ENCODE data around the gene MYLK. TPM values are rescaled to one million over a fixed set of nuclear protein-coding genes. Genes with fewer than 3 reads are reported as not detected.
"Not testable (repeated sequence)": the region's sequence is repeated elsewhere in the genome, so short reads cannot be mapped to it uniquely, and the experiment has no call there.

The MYLK gene
- total RNA-seq, 2 donors from 2014 or later, result 4.7 to 6.6 TPM

GRCh38 chr3:123705488-123706285, 178.4 kb downstream of the MYLK start:
- no peak for TF ChIP-seq CTCF (conservative IDR thresholded peaks at IDR 0.05)
- no peak for DNase-seq
- Mint-ChIP-seq H3K9me3 (no peaks in the 10 kb centered on the region), H3K27me3 (ENCODE audit: insufficient read depth) (peaks cover 1% of the 10 kb centered on the region), H3K36me3 (ENCODE audit: low read depth) (no peaks in the 10 kb centered on the region), H3K27ac (no peak overlapping the region), H3K4me1 (peaks cover 6% of the 10 kb centered on the region), H3K4me3 (no peak overlapping the region)
- H3K4me3 ChIP-seq (ENCODE audit: low read length), result no peak overlapping the region
- no peaks in the 10 kb centered on the region for H3K9me3 ChIP-seq (ENCODE audit: control insufficient read depth, low read length)
- H3K27ac ChIP-seq (ENCODE audit: low read depth, low read length), result no peak overlapping the region
- H3K4me1 ChIP-seq (ENCODE audit: control insufficient read depth, insufficient read depth, low read length), result no peaks in the 10 kb centered on the region
- H3K27me3 ChIP-seq (ENCODE audit: control insufficient read depth, insufficient read depth, low read length, poor library complexity, severe bottlenecking), result no peaks in the 10 kb centered on the region
- H3K9ac ChIP-seq (ENCODE audit: extremely low read depth, low read length, poor library complexity, severe bottlenecking), result no peak overlapping the region
- WGBS, 2 experiments (ENCODE audit: insufficient coverage in 1 of 2, insufficient read length in 1 of 2), result 91 to 94% methylated on average over 7 to 12 of the region's 12 CpGs
- H3K36me3 ChIP-seq (ENCODE audit: control insufficient read depth, insufficient read depth, low read length), result no peaks in the 10 kb centered on the region

- H3K36me3 ChIP-seq (ENCODE audit: control insufficient read depth, insufficient read depth, low read length); H3K9me3 Mint-ChIP-seq; H3K4me1 Mint-ChIP-seq; H3K27ac Mint-ChIP-seq; H3K36me3 Mint-ChIP-seq (ENCODE audit: low read depth); H3K4me3 Mint-ChIP-seq; DNase-seq; H3K9me3 ChIP-seq (ENCODE audit: control insufficient read depth, low read length); H3K4me3 ChIP-seq (ENCODE audit: low read length); H3K27me3 ChIP-seq (ENCODE audit: control insufficient read depth, insufficient read depth, low read length, poor library complexity, severe bottlenecking); H3K27ac ChIP-seq (ENCODE audit: low read depth, low read length); H3K4me1 ChIP-seq (ENCODE audit: control insufficient read depth, insufficient read depth, low read length); H3K9ac ChIP-seq (ENCODE audit: extremely low read depth, low read length, poor library complexity, severe bottlenecking): not testable (repeated sequence)
- peaks cover 14% of the 10 kb centered on the region for H3K27me3 Mint-ChIP-seq (ENCODE audit: insufficient read depth)
- 82 to 96% methylated on average over 2 to 3 of the region's 3 CpGs for WGBS, 2 experiments (ENCODE audit: insufficient coverage in 1 of 2, insufficient read length in 1 of 2)
Observed at GRCh38 chr3:123703663-123704062, 180.5 kb downstream of the MYLK start.

- Histone ChIP-seq H3K9ac (ENCODE audit: extremely low read depth, low read length, poor library complexity, severe bottlenecking) (no peak overlapping the region), H3K4me3 (ENCODE audit: low read length) (no peak overlapping the region), H3K4me1 (ENCODE audit: control insufficient read depth, insufficient read depth, low read length) (peaks cover 2% of the 10 kb centered on the region), H3K9me3 (ENCODE audit: control insufficient read depth, low read length) (no peaks in the 10 kb centered on the region), H3K27ac (ENCODE audit: low read depth, low read length) (no peak overlapping the region), H3K36me3 (ENCODE audit: control insufficient read depth, insufficient read depth, low read length) (no peaks in the 10 kb centered on the region), H3K27me3 (ENCODE audit: control insufficient read depth, insufficient read depth, low read length, poor library complexity, severe bottlenecking) (no peaks in the 10 kb centered on the region)
- Mint-ChIP-seq H3K4me3 (no peak overlapping the region), H3K27me3 (ENCODE audit: insufficient read depth) (peaks cover 20% of the 10 kb centered on the region), H3K9me3 (no peaks in the 10 kb centered on the region), H3K4me1 (peaks cover 6% of the 10 kb centered on the region), H3K36me3 (ENCODE audit: low read depth) (no peaks in the 10 kb centered on the region), H3K27ac (no peak overlapping the region)
- no peak for DNase-seq
- no peak for TF ChIP-seq CTCF (conservative IDR thresholded peaks at IDR 0.05)
- 75% methylated on average over 2 of the region's 2 CpGs; no CpG with 5 or more reads in 1 of the 2 experiments for WGBS, 2 experiments (ENCODE audit: insufficient coverage in 1 of 2, insufficient read length in 1 of 2)
Observed at GRCh38 chr3:123702720-123703119, 181.4 kb downstream of the MYLK start.

All from endodermal cell (in vitro differentiated cells).